Middle frontal gyrus (tissue), 1 donor: ENCODE measurements around the gene PHACTR2.
"Not testable (repeated sequence)": the region's sequence is repeated elsewhere in the genome, so short reads cannot be mapped to it uniquely, and the experiment has no call there.

Experiments
- DNase-seq: peaks from one replicate; pipeline ENCODE4 v3.0.0-alpha.2; 2015; ENCODE audit warnings: low spot score; ENCODE audit errors: extremely low spot score

PHACTR2 gene

GRCh38 chr6:143765422-143766184 lies 87.8 kb downstream of the PHACTR2 start:
- DNase-seq = no peak

- no peak for DNase-seq
Measured at GRCh38 chr6:143766185-143766553, 88.4 kb downstream of the PHACTR2 start.

- no peak for DNase-seq
Measured at GRCh38 chr6:143767433-143767832, 89.7 kb downstream of the PHACTR2 start.

GRCh38 chr6:143772116-143773086 lies 94.6 kb downstream of the PHACTR2 start:
- DNase-seq = no peak

GRCh38 chr6:143773506-143774150 lies 95.9 kb downstream of the PHACTR2 start:
- DNase-seq = no peak

GRCh38 chr6:143774347-143774746 lies 96.6 kb downstream of the PHACTR2 start:
- DNase-seq = no peak

GRCh38 chr6:143775336-143775735 lies 97.6 kb downstream of the PHACTR2 start:
- DNase-seq = no peak

GRCh38 chr6:143778926-143779325 lies 101.2 kb downstream of the PHACTR2 start:
- DNase-seq = no peak

- no peak for DNase-seq
Measured at GRCh38 chr6:143782481-143782880, 104.7 kb downstream of the PHACTR2 start.

GRCh38 chr6:143783077-143783476 lies 105.3 kb downstream of the PHACTR2 start:
- DNase-seq = no peak

- DNase-seq = no peak
Measured at GRCh38 chr6:143784316-143784715, 106.6 kb downstream of the PHACTR2 start.

- not testable (repeated sequence) for DNase-seq
Measured at GRCh38 chr6:143786371-143786770, 108.6 kb downstream of the PHACTR2 start.

GRCh38 chr6:143792402-143793279 lies 114.9 kb downstream of the PHACTR2 start:
- no peak for DNase-seq

- no peak for DNase-seq
Measured at GRCh38 chr6:143793280-143793619, 115.5 kb downstream of the PHACTR2 start.

GRCh38 chr6:143796551-143796950 lies 118.8 kb downstream of the PHACTR2 start:
- not testable (repeated sequence) for DNase-seq

- DNase-seq = not testable (repeated sequence)
Measured at GRCh38 chr6:143798487-143798886, 120.7 kb downstream of the PHACTR2 start.

GRCh38 chr6:143802833-143803565 lies 125.2 kb downstream of the PHACTR2 start:
- no peak for DNase-seq

GRCh38 chr6:143803769-143804568 lies 126.2 kb downstream of the PHACTR2 start:
- no peak for DNase-seq

GRCh38 chr6:143804835-143805239 lies 127.1 kb downstream of the PHACTR2 start:
- no peak for DNase-seq
